ENCODE measurements around the gene SKI. TPM values are rescaled to one million over a fixed set of nuclear protein-coding genes. Genes with fewer than 3 reads are reported as not detected.
A peak's percentile ranks its signal among the peaks of the same experiment; 100 is the strongest.

SKI gene
- total and polyA plus RNA-seq, 9 of the 15 experiments (the other 6 are each of a cell fraction or from before 2014, with no cell fraction given) = 0.10 to 60.5 (median 4.6) TPM

GRCh38 chr1:2212532-2213491, 15.3 kb upstream of the SKI start (continued):
- no peak for TF ChIP-seq PTRF (tag; IDR thresholded peaks at IDR 0.05)
- TF ChIP-seq RFX5 (IDR thresholded peaks at IDR 0.05; ENCODE audit: low read depth, low read length) = no peak
- no peak for TF ChIP-seq POLR3A (IDR thresholded peaks at IDR 0.05; ENCODE audit: borderline replicate concordance, extremely low read depth, insufficient read depth, insufficient read length)
- TF ChIP-seq ZEB2 (IDR thresholded peaks at IDR 0.05) = no peak
- no peak for TF ChIP-seq EHMT2 (IDR thresholded peaks at IDR 0.05)
- no peak for TF ChIP-seq HSF4 (CRISPR knock-in tag; IDR thresholded peaks at IDR 0.05; ENCODE audit: borderline replicate concordance)
- no peak for TF ChIP-seq ZFP30 (CRISPR knock-in tag; IDR thresholded peaks at IDR 0.05; ENCODE audit: borderline replicate concordance)
- TF ChIP-seq ZBTB5 (IDR thresholded peaks at IDR 0.05) = no peak
- no peak for TF ChIP-seq U2AF2 (optimal IDR thresholded peaks at IDR 0.05; ENCODE audit: low read depth, low read length)
- TF ChIP-seq NRF1 (conservative IDR thresholded peaks at IDR 0.05 in 1 of 2, IDR thresholded peaks at IDR 0.05 in 1 of 2) = peak; percentile 78 to 82
- TF ChIP-seq TARDBP (IDR thresholded peaks at IDR 0.05) = peak; percentile 90
- no peak for TF ChIP-seq CREB3L1 (IDR thresholded peaks at IDR 0.05; ENCODE audit: borderline replicate concordance, low read depth)
- TF ChIP-seq KHSRP (IDR thresholded peaks at IDR 0.05) = no peak
- TF ChIP-seq CCAR2 (IDR thresholded peaks at IDR 0.05; ENCODE audit: low read depth, low read length) = no peak
- TF ChIP-seq EP400 (IDR thresholded peaks at IDR 0.05) = no peak; the same call in 1 of the 2 replicates
- no peak for TF ChIP-seq MCM5 (IDR thresholded peaks at IDR 0.05; ENCODE audit: low read depth)
- TF ChIP-seq ZHX1 (conservative IDR thresholded peaks at IDR 0.05; ENCODE audit: low read length) = no peak
- TF ChIP-seq UBTF (IDR thresholded peaks at IDR 0.05; ENCODE audit: borderline replicate concordance in 1 of 2, low read depth in 2 of 2, low read length in 2 of 2) = peak; percentile 72 to 83; a peak in 2 of 4 replicates
- TF ChIP-seq SMARCA5 (IDR thresholded peaks at IDR 0.05) = no peak

Measured in K562 (cell line).